ENCODE data around the gene MCUB.

- TF ChIP-seq CTCF (IDR thresholded peaks at IDR 0.05) (peak; percentile 71), POLR2AphosphoS5 (IDR thresholded peaks at IDR 0.05; ENCODE audit: low read depth, low read length) (no peak; the same call in 1 of the 2 replicates)
These were observed 143.1 kb downstream of the MCUB start, which contains the start of gene CASP6 for GRCh38 chr4:109702950-109703663.
